Skeletal muscle tissue (tissue), 4 donors: ENCODE results near the gene TNFRSF25. TPM values are rescaled to one million over a fixed set of nuclear protein-coding genes. Genes with fewer than 3 reads are reported as not detected.

Source experiments
- H3K27ac ChIP-seq: one replicate; pipeline ENCODE4 v1.7.0; 2013; ENCODE audit warnings: mild to moderate bottlenecking, low read depth, low read length, inconsistent platforms
- H3K27me3 ChIP-seq, 3 donors: one replicate each; pipeline ENCODE4 v1.7.0; 2013; ENCODE audit warnings: low read length in 3 of 3; ENCODE audit not compliant: control insufficient read depth in 3 of 3, insufficient read depth in 3 of 3
- H3K36me3 ChIP-seq, 3 donors: one replicate each; pipeline ENCODE4 v1.7.0; 2013; ENCODE audit warnings: low read length in 3 of 3; ENCODE audit not compliant: control insufficient read depth in 3 of 3, insufficient read depth in 3 of 3
- H3K4me1 ChIP-seq, 3 donors: one replicate each; pipeline ENCODE4 v1.7.0; 2013; ENCODE audit warnings: low read length in 3 of 3, mild to moderate bottlenecking in 3 of 3; ENCODE audit not compliant: control insufficient read depth in 3 of 3, insufficient read depth in 3 of 3
- H3K4me3 ChIP-seq, 3 donors: one replicate each; pipeline ENCODE4 v1.7.0; 2013; ENCODE audit warnings: low read length in 3 of 3
- H3K9ac ChIP-seq, 3 donors: one replicate each; pipeline ENCODE4 v1.7.0; 2013; ENCODE audit warnings: low read length in 3 of 3, mild to moderate bottlenecking in 3 of 3, moderate library complexity in 2 of 3, low read depth in 1 of 3
- H3K9me3 ChIP-seq, 3 donors: one replicate each; pipeline ENCODE4 v1.7.0; 2013; ENCODE audit warnings: low read length in 3 of 3; ENCODE audit not compliant: control insufficient read depth in 3 of 3
- total RNA-seq: library from RNA; depleted of rRNA; stranded (reverse); fragments of >200 nt; gene quantifications from one replicate; pipeline ENCODE4 v1.2.3, GENCODE V29; 2014
- donor health status: Osteomylitis.

TNFRSF25 gene
- total RNA-seq, 1 donor from 2014 or later, result 3.7 TPM

- Histone ChIP-seq H3K27ac (no peak overlapping the region), H3K9me3 (no peaks in the 10 kb centered on the region), H3K36me3 (no peaks in the 10 kb centered on the region), H3K4me3 (no peak overlapping the region), H3K9ac (no peak overlapping the region), H3K4me1 (peaks cover 14 to 20% (median 18%) of the 10 kb centered on the region in 3 donors), H3K27me3 (peaks cover 0 to 5% (median 4%) of the 10 kb centered on the region in 3 donors)
These were observed 43.4 kb upstream of the TNFRSF25 start for GRCh38 chr1:6509220-6509918.

DNA sequence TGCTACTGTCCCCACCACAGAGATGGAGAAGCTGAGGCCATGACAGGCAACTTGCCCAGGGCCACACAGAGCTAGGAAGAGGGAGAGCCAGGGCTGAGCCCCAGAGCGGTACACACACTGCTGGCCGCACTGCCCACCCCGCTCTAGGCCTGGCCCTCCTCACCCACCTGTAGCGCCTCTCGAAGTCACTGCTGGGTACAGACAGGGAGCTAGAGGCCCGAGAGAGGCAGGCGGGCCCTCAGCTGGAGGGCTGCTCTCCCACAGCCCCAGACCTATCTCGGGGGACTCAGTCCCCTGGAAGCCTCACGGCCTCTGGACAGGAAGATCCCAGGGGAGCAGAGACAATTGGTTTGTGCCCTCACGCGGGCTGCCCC, 42.8 kb upstream of the TNFRSF25 start:
- no peak overlapping the region for H3K27ac ChIP-seq
- H3K9ac ChIP-seq, result peak overlapping the region in 1 of 3 donors; percentile 33
- no peaks in the 10 kb centered on the region for H3K9me3 ChIP-seq
- peaks cover 14 to 20% (median 18%) of the 10 kb centered on the region in 3 donors for H3K4me1 ChIP-seq
- H3K27me3 ChIP-seq, result peaks cover 0 to 5% (median 4%) of the 10 kb centered on the region in 3 donors
- H3K4me3 ChIP-seq, result no peak overlapping the region
- H3K36me3 ChIP-seq, result no peaks in the 10 kb centered on the region

DNA sequence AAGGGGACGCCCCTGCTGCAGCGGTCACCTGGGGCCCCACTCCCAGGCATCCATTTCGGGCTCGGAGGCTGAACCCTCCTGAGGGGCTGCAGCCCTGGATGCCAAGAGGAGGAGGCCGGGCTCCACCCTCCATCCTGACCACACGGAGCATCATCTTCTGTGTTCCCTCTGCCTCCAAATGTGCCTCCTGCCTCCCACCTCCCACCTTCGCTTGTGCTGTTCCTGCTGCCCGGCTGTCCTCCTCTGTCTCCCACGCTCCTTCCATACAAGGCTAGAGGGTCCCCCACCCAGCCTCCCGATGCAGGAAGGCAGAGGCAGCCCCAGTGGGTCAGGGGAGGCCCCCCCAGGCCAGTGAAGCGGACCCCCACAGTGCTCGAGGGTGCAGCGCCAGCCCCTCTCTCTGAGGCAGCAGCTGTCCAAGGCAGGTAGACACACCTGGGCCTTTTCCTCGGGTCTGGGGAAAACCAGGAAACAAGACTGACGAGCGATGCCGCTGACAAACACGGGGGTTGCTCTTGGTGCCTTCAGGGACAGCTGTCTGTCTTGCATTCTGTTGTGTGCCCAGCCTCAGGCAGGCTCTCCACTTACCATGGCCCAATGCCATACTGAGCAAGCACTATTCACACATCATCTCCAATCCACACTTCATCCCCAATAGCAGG, 42.3 kb upstream of the TNFRSF25 start:
- H3K27ac ChIP-seq, result no peak overlapping the region
- no peak overlapping the region for H3K4me3 ChIP-seq
- peak overlapping the region in 1 of 3 donors; percentile 33 for H3K9ac ChIP-seq
- peaks cover 14 to 18% (median 15%) of the 10 kb centered on the region in 3 donors for H3K4me1 ChIP-seq
- peaks cover 0 to 5% (median 4%) of the 10 kb centered on the region in 3 donors for H3K27me3 ChIP-seq
- H3K9me3 ChIP-seq, result no peaks in the 10 kb centered on the region
- no peaks in the 10 kb centered on the region for H3K36me3 ChIP-seq

DNA sequence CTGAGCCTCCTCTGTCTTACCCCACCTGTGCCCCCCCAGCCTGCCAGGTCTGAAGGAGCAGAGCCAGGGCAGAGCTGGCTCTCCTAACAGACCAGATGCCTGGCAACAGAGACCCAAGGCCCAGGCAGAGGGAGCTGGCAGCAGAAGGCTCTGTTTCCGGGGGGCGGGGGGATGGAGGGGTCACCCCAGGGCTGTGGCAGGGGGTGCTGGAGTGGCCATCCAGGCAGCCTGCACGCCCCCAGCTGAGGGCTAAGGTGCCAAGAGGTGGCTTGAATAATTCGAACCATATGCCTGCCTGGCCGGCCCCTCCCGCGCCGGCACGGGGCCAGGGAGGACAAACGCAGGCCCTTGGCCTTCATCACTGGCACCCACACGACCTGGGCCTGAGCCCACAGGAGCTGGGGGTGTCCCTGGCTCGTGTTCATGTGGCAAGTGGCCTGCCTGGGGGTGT, 41.5 kb upstream of the TNFRSF25 start:
- Histone ChIP-seq H3K27ac (no peak overlapping the region), H3K9me3 (no peaks in the 10 kb centered on the region), H3K36me3 (no peaks in the 10 kb centered on the region), H3K4me1 (peaks cover 14 to 16% (median 15%) of the 10 kb centered on the region in 3 donors), H3K27me3 (peaks cover 0 to 5% (median 4%) of the 10 kb centered on the region in 3 donors), H3K4me3 (no peak overlapping the region), H3K9ac (peak overlapping the region in 1 of 3 donors; percentile 25)

DNA sequence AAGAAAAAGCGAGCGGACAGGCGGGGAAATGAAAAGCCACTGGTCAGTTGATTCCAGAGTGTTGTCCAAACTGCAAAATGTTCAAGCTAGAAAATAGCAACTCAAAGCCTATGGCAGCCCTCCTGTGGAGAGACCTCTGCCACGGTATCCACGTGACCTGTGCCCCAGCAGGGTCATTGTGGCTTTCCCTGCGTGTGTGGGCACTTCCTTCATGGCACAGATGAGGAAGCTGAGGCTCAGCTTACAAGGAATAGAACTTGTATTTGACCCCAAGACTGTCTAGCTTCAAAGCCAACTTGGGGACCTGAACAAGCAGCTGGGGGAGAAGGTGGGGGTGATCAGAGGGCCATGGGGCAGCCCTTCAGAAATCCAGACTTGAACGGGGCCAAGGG, 41.1 kb upstream of the TNFRSF25 start:
- Histone ChIP-seq H3K27me3 (peaks cover 0 to 5% (median 4%) of the 10 kb centered on the region in 3 donors), H3K36me3 (no peaks in the 10 kb centered on the region), H3K4me3 (no peak overlapping the region), H3K9ac (peak overlapping the region in 1 of 3 donors; percentile 16), H3K27ac (no peak overlapping the region), H3K9me3 (no peaks in the 10 kb centered on the region), H3K4me1 (peaks cover 18 to 21% (median 18%) of the 10 kb centered on the region in 3 donors)

DNA sequence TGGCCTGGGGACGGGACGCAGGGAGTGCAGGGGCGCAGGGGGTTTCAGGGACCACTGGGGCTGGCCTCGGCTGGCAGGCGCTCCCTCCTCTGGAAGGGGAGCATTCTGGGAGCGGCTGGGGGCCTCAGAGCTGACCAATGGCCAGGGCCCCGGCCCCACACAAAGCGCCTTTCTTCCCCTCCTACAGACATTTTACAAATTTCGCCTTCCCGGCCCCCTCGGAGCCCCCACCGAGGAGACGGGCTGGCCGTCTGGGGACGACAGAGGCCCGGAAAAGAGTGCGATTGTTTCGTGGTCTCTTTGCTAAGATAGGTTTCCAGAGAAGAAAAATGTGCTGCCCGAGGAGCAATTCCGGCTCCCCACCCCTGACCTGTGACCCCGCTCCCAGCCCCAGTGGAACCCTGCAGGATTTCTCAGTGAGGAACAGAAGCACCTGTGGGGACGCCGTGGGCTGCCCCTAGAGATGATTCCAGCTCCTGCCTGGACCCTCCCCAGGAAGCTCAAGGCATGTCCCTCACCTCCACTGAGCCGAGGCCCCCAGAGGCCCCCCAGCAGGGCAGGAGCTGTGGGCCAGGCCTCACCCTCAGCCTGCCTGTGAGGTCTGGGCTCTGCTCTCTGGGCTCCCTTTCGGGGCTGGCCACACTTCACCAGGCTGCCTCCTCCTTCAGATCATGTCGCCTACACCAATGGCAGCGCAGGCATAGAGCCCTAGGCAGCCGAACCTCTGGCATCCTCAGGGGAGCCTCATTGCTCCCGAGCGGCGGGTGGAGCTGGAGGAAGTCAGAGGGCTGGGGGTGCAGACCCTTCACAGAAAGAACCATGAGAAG, 40.5 kb upstream of the TNFRSF25 start:
- H3K36me3 ChIP-seq, result no peaks in the 10 kb centered on the region

GRCh38 chr1:6505367-6506209, 39.6 kb upstream of the TNFRSF25 start:
- no peak overlapping the region for H3K27ac ChIP-seq
- peaks cover 31 to 33% (median 33%) of the 10 kb centered on the region in 3 donors for H3K4me1 ChIP-seq
- H3K9ac ChIP-seq, result no peak overlapping the region
- no peak overlapping the region for H3K4me3 ChIP-seq
- H3K27me3 ChIP-seq, result peaks cover 0 to 12% (median 5%) of the 10 kb centered on the region in 3 donors
- no peaks in the 10 kb centered on the region for H3K9me3 ChIP-seq
- no peaks in the 10 kb centered on the region for H3K36me3 ChIP-seq

More for the DNA sequence above, 40.5 kb upstream of the TNFRSF25 start:
- no peak overlapping the region for H3K4me3 ChIP-seq
- H3K9me3 ChIP-seq, result no peaks in the 10 kb centered on the region
- H3K27ac ChIP-seq, result no peak overlapping the region
- no peak overlapping the region for H3K9ac ChIP-seq
- peaks cover 0 to 5% (median 5%) of the 10 kb centered on the region in 3 donors for H3K27me3 ChIP-seq
- peaks cover 23 to 27% (median 24%) of the 10 kb centered on the region in 3 donors for H3K4me1 ChIP-seq

DNA sequence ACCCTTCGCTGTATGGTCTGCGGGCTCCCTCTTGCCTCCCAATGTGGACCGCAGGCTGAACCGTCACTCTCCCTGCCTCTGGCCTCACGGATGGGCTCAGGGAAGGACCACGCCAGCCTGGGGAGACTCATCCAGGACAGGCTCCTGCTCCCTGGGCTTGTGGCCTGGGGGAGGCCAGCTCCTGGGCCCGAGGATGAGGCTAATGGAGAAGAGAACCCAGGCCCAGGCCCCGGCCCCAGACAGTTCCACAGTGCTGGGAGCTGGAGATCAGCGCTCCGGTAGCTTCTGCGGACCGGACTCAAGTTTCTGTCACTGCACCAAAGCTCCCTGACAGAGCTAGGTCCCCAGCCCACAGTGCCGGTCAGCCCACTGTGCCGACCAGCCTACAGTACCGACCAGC, 38.9 kb upstream of the TNFRSF25 start:
- Histone ChIP-seq H3K27me3 (peaks cover 0 to 13% (median 5%) of the 10 kb centered on the region in 3 donors), H3K9me3 (no peaks in the 10 kb centered on the region), H3K9ac (no peak overlapping the region), H3K4me3 (no peak overlapping the region), H3K4me1 (peaks cover 32 to 35% (median 34%) of the 10 kb centered on the region in 3 donors), H3K27ac (no peak overlapping the region), H3K36me3 (no peaks in the 10 kb centered on the region)
